Prostate gland (tissue), 2 donors: ENCODE data around the gene LARGE2.

Source experiments
- POLR2A ChIP-seq: fragments of 450-650 bp; IDR thresholded peaks from one replicate; pipeline ENCODE4 v1.6.1; 2016; ENCODE audit warnings: antibody characterized with exemption, mild to moderate bottlenecking
- POLR2AphosphoS5 ChIP-seq: sonication (generic); formaldehyde crosslinking; IDR thresholded peaks from one replicate; pipeline ENCODE4 v1.6.1; 2017; ENCODE audit warnings: antibody characterized with exemption
- TF ChIP-seq, protein P1 (sequence below), 4 experiments: fragments of 200-600 bp in 2 of 4; fragments of 450-650 bp in 2 of 4; sonication (generic) in 2 of 4; IDR thresholded peaks; 1 replicate in 3 of 4; 2 replicates in 1 of 4; pipeline ENCODE4 v1.5.1; 2016 to 2019; ENCODE audit warnings: antibody characterized with exemption in 4 of 4, mild to moderate bottlenecking in 2 of 4, moderate library complexity in 2 of 4

DNA sequence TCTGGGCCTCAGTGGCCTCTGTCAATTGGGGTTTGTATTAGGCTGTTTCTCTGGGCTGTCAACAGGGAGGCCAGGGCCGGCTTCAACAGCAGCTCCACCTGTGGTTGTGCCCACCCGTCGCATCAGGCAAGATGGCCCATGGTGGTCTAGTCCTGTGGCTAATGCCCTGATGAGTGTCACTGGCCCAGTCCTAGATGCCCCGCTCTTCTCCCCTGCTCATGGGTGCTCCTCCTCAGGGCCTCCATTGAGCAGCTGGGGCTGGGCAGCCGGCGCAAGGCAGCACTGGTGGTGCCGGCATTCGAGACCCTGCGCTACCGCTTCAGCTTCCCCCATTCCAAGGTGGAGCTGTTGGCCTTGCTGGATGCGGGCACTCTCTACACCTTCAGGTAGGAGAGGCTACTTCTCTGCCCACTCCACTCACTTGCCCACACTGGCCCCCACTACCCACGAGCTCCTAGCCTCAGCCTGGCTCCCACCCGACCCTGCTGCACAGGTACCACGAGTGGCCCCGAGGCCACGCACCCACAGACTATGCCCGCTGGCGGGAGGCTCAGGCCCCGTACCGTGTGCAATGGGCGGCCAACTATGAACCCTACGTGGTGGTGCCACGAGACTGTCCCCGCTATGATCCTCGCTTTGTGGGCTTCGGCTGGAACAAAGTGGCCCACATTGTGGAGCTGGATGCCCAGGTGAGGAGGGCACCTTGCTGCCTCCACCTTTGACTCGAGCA is 5.4 kb downstream of the LARGE2 start:
- TF ChIP-seq, protein P1, sequence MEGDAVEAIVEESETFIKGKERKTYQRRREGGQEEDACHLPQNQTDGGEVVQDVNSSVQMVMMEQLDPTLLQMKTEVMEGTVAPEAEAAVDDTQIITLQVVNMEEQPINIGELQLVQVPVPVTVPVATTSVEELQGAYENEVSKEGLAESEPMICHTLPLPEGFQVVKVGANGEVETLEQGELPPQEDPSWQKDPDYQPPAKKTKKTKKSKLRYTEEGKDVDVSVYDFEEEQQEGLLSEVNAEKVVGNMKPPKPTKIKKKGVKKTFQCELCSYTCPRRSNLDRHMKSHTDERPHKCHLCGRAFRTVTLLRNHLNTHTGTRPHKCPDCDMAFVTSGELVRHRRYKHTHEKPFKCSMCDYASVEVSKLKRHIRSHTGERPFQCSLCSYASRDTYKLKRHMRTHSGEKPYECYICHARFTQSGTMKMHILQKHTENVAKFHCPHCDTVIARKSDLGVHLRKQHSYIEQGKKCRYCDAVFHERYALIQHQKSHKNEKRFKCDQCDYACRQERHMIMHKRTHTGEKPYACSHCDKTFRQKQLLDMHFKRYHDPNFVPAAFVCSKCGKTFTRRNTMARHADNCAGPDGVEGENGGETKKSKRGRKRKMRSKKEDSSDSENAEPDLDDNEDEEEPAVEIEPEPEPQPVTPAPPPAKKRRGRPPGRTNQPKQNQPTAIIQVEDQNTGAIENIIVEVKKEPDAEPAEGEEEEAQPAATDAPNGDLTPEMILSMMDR (IDR thresholded peaks at IDR 0.05) = no peak
- no peak for TF ChIP-seq POLR2AphosphoS5
- TF ChIP-seq POLR2A = no peak
